Keratinocyte (primary cell): Measurements from ENCODE around the gene ZFYVE19. TPM values are rescaled to one million over a fixed set of nuclear protein-coding genes. Genes with fewer than 3 reads are reported as not detected.

ENCODE experiments used
- DNase-seq: peaks from one replicate; pipeline ENCODE4 v3.0.0-alpha.2; 2011; ENCODE audit warnings: low read depth, missing footprints, low spot score
- FAIRE-seq: peaks from 2 replicates; lab custom pipeline; 2011; peaks lifted over from hg19 to GRCh38; lab: Jason Lieb, UNC
- H2AFZ ChIP-seq: 2 replicates; pipeline ENCODE4 v1.6.0; 2012; ENCODE audit warnings: low read length, control low read depth, inconsistent platforms; ENCODE audit not compliant: control insufficient read depth
- H3K27ac ChIP-seq: 2 replicates; pipeline ENCODE4 v1.5.1; 2011; ENCODE audit warnings: low read length; ENCODE audit not compliant: control insufficient read depth, insufficient read depth
- H3K27me3 ChIP-seq: 3 replicates; pipeline ENCODE4 v1.6.0; 2011; ENCODE audit warnings: low read length; ENCODE audit not compliant: control insufficient read depth, insufficient read depth; ENCODE audit errors: extremely low read depth
- H3K36me3 ChIP-seq, 2 experiments: 2 replicates in 1 of 2; 3 replicates in 1 of 2; pipeline ENCODE4 v1.5.1; 2011; ENCODE audit warnings: low read length in 2 of 2, mild to moderate bottlenecking in 1 of 2; ENCODE audit not compliant: control insufficient read depth in 2 of 2, insufficient read depth in 2 of 2; ENCODE audit errors: extremely low read depth in 1 of 2
- H3K4me1 ChIP-seq: 3 replicates; pipeline ENCODE4 v1.5.1; 2011; ENCODE audit warnings: low read length; ENCODE audit not compliant: control insufficient read depth, insufficient read depth; ENCODE audit errors: extremely low read depth
- H3K4me2 ChIP-seq: 3 replicates; pipeline ENCODE4 v1.6.0; 2011; ENCODE audit warnings: low read depth, low read length; ENCODE audit not compliant: control insufficient read depth, insufficient read depth; ENCODE audit errors: extremely low read depth
- H3K4me3 ChIP-seq, 3 experiments: fragments of 200-600 bp in 1 of 3; sonication (generic) in 1 of 3; 2 replicates in 2 of 3; 3 replicates in 1 of 3; pipeline ENCODE4 v1.5.1; 2011 to 2016; ENCODE audit warnings: low read length in 3 of 3, mild to moderate bottlenecking in 3 of 3, control low read depth in 2 of 3, inconsistent platforms in 1 of 3, low read depth in 1 of 3, mixed read lengths in 1 of 3, mixed run types in 1 of 3, moderate library complexity in 1 of 3; ENCODE audit not compliant: control insufficient read depth in 2 of 3, insufficient read depth in 2 of 3; ENCODE audit errors: extremely low read depth in 1 of 3
- H3K79me2 ChIP-seq: 2 replicates; pipeline ENCODE4 v1.6.0; 2012; ENCODE audit warnings: low read length; ENCODE audit not compliant: control insufficient read depth, insufficient read depth
- H3K9ac ChIP-seq: 3 replicates; pipeline ENCODE4 v1.6.0; 2011; ENCODE audit warnings: low read length; ENCODE audit not compliant: control insufficient read depth, insufficient read depth; ENCODE audit errors: extremely low read depth
- H3K9me1 ChIP-seq: 3 replicates; pipeline ENCODE4 v1.6.0; 2011; ENCODE audit warnings: low read length; ENCODE audit not compliant: control insufficient read depth, insufficient read depth; ENCODE audit errors: extremely low read depth
- H3K9me3 ChIP-seq: 2 replicates; pipeline ENCODE4 v1.5.1; 2012; ENCODE audit warnings: low read depth, low read length; ENCODE audit not compliant: control insufficient read depth
- H4K20me1 ChIP-seq: 3 replicates; pipeline ENCODE4 v1.6.0; 2011; ENCODE audit warnings: low read length; ENCODE audit not compliant: control insufficient read depth, insufficient read depth; ENCODE audit errors: extremely low read depth
- EZH2 ChIP-seq: IDR thresholded peaks from one replicate; pipeline ENCODE4 v1.6.1; 2012; ENCODE audit warnings: inconsistent platforms, mild to moderate bottlenecking, low read length, moderate library complexity
- dilution Hi-C: fragments of 300-500 bp; cut with MboI; formaldehyde crosslinking; loops from one replicate; pipeline ENCODE4 v1.7.0; 2020; ENCODE audit warnings: low sequenced_read_pairs; ENCODE audit not compliant: extremely low pct_ligation_motif_present
- polyA plus RNA-seq, 5 experiments: library from polyadenylated mRNA; depleted of rRNA in 3 of 5; stranded (reverse) in 3 of 5; stranded (forward) in 1 of 5; unstranded in 1 of 5; fragments of >200 nt; gene quantifications; 1 replicate in 1 of 5; 2 replicates in 3 of 5; 3 replicates in 1 of 5; pipeline versions ENCODE4 v1.2.1 to v1.2.3, GENCODE V29; 2011 to 2012; ENCODE audit warnings: missing spikeins in 2 of 5, low read depth in 1 of 5, low replicate concordance in 1 of 5
- TF ChIP-seq, protein P1 (sequence below), 3 experiments: IDR thresholded peaks in 1 of 3; conservative IDR thresholded peaks in 1 of 3; optimal IDR thresholded peaks in 1 of 3; 2 replicates in 2 of 3; 3 replicates in 1 of 3; pipeline versions ENCODE3 to v1.5.1; 2011; ENCODE audit warnings: low read length in 3 of 3, mild to moderate bottlenecking in 3 of 3, moderate library complexity in 2 of 3, control low read depth in 1 of 3, inconsistent platforms in 1 of 3; ENCODE audit not compliant: insufficient read depth in 2 of 3; ENCODE audit errors: extremely low read depth in 1 of 3

Gene ZFYVE19
- polyA plus RNA-seq, 1 donor (not counting 4 experiments of a cell fraction or from before 2014, with no cell fraction given) = 19.0 TPM

DNA sequence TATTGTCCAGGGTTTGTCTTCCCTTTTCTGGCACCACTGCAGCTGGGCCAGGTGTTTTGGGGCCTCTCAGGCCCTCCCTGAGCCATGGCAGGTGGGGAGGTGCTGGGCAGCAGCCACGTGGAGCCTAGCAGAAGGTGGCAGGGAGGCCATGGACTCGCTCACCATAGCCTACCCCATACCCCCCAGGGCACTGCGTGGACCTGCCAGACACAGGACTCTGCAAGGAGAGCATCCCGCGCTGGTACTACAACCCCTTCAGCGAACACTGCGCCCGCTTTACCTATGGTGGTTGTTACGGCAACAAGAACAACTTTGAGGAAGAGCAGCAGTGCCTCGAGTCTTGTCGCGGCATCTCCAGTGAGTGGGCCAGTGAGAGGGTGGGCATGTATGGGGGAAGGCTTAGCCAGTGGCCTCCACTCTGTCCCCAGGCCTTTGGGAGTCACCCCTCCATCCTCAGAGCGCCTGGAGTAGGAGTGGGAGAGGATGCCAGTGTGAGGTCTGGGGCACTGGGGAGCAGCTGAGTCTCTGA is 48.9 kb downstream of the ZFYVE19 start:
- H3K27me3 ChIP-seq = no peaks in the 10 kb centered on the region
- no peak overlapping the region for H3K4me2 ChIP-seq
- no peak overlapping the region for H3K4me3 ChIP-seq
- H3K9me3 ChIP-seq = no peaks in the 10 kb centered on the region
- H3K36me3 ChIP-seq = peaks cover 49 to 57% of the 10 kb centered on the region in 2 experiments
- TF ChIP-seq EZH2 = no peak
- TF ChIP-seq, protein P1, sequence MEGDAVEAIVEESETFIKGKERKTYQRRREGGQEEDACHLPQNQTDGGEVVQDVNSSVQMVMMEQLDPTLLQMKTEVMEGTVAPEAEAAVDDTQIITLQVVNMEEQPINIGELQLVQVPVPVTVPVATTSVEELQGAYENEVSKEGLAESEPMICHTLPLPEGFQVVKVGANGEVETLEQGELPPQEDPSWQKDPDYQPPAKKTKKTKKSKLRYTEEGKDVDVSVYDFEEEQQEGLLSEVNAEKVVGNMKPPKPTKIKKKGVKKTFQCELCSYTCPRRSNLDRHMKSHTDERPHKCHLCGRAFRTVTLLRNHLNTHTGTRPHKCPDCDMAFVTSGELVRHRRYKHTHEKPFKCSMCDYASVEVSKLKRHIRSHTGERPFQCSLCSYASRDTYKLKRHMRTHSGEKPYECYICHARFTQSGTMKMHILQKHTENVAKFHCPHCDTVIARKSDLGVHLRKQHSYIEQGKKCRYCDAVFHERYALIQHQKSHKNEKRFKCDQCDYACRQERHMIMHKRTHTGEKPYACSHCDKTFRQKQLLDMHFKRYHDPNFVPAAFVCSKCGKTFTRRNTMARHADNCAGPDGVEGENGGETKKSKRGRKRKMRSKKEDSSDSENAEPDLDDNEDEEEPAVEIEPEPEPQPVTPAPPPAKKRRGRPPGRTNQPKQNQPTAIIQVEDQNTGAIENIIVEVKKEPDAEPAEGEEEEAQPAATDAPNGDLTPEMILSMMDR (optimal IDR thresholded peaks at IDR 0.05 in 1 of 3, IDR thresholded peaks at IDR 0.05 in 1 of 3, conservative IDR thresholded peaks at IDR 0.05 in 1 of 3; ENCODE audit: extremely low read depth in 1 of 3, insufficient read depth in 2 of 3, low read length in 3 of 3) = no peak
- H3K9ac ChIP-seq = no peak overlapping the region
- dilution Hi-C loops = no loop called here
- no peaks in the 10 kb centered on the region for H4K20me1 ChIP-seq
- DNase-seq (no peak), FAIRE-seq (no peak)
- peaks cover 16% of the 10 kb centered on the region for H3K79me2 ChIP-seq
- no peak overlapping the region for H2AFZ ChIP-seq
- H3K9me1 ChIP-seq = no peaks in the 10 kb centered on the region
- no peak overlapping the region for H3K27ac ChIP-seq
- peaks cover 7% of the 10 kb centered on the region for H3K4me1 ChIP-seq

DNA sequence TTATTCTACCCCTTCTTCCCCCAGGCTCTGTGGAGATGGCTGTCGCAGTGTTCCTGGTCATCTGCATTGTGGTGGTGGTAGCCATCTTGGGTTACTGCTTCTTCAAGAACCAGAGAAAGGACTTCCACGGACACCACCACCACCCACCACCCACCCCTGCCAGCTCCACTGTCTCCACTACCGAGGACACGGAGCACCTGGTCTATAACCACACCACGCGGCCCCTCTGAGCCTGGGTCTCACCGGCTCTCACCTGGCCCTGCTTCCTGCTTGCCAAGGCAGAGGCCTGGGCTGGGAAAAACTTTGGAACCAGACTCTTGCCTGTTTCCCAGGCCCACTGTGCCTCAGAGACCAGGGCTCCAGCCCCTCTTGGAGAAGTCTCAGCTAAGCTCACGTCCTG is 49.9 kb downstream of the ZFYVE19 start:
- Histone ChIP-seq H3K9me3 (no peaks in the 10 kb centered on the region), H3K4me1 (peaks cover 8% of the 10 kb centered on the region), H3K79me2 (peaks cover 9% of the 10 kb centered on the region), H3K36me3 (peaks cover 45 to 55% of the 10 kb centered on the region in 2 experiments), H3K27ac (no peak overlapping the region), H2AFZ (no peak overlapping the region), H3K9ac (no peak overlapping the region), H3K4me2 (no peak overlapping the region), H4K20me1 (no peaks in the 10 kb centered on the region), H3K4me3 (no peak overlapping the region), H3K9me1 (no peaks in the 10 kb centered on the region), H3K27me3 (no peaks in the 10 kb centered on the region)
- TF ChIP-seq, protein P1 (optimal IDR thresholded peaks at IDR 0.05 in 1 of 3, IDR thresholded peaks at IDR 0.05 in 1 of 3, conservative IDR thresholded peaks at IDR 0.05 in 1 of 3; ENCODE audit: extremely low read depth in 1 of 3, insufficient read depth in 2 of 3, low read length in 3 of 3) = no peak
- no peak for TF ChIP-seq EZH2
- FAIRE-seq = no peak
- dilution Hi-C loops = no loop called here
- DNase-seq = no peak
